ENCODE data around the gene SLC35D3.
"Not testable (repeated sequence)": the region's sequence is repeated elsewhere in the genome, so short reads cannot be mapped to it uniquely, and the experiment has no call there.

Gene SLC35D3

DNA sequence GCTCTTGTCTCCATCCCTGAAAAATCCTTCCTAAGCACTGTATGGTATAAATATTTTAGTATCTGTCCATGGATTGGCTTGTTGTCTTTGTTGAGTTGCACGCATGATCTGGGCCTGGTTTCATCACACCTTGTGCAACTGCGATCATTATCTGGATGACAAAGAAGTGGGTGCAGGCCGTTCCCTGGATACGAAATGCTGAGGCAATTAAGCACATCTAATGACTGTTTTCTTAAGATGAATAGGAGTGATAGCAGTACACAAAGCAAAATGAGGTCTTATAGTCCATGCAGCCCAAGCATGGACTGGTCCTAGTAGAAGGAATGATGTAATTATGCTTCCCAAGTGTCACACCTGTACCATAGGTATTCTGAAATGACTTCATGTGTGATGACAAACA, 47.8 kb downstream of the SLC35D3 start:
- no peaks in the 10 kb centered on the region for H3F3A ChIP-seq (ENCODE audit: control insufficient read depth, insufficient read depth)
- no peaks in the 10 kb centered on the region for H3K9me3 ChIP-seq (ENCODE audit: control insufficient read depth, insufficient read depth, low read length)
- no peaks in the 10 kb centered on the region for H3K27me3 ChIP-seq (ENCODE audit: control insufficient read depth, low read length)
- no peaks in the 10 kb centered on the region for H3K79me2 ChIP-seq (ENCODE audit: control insufficient read depth, low read length)
- no peaks in the 10 kb centered on the region for H3K36me3 ChIP-seq (ENCODE audit: control insufficient read depth, low read length)
- H3K4me2 ChIP-seq (ENCODE audit: low read length), result no peak overlapping the region
- TF ChIP-seq, protein P1, sequence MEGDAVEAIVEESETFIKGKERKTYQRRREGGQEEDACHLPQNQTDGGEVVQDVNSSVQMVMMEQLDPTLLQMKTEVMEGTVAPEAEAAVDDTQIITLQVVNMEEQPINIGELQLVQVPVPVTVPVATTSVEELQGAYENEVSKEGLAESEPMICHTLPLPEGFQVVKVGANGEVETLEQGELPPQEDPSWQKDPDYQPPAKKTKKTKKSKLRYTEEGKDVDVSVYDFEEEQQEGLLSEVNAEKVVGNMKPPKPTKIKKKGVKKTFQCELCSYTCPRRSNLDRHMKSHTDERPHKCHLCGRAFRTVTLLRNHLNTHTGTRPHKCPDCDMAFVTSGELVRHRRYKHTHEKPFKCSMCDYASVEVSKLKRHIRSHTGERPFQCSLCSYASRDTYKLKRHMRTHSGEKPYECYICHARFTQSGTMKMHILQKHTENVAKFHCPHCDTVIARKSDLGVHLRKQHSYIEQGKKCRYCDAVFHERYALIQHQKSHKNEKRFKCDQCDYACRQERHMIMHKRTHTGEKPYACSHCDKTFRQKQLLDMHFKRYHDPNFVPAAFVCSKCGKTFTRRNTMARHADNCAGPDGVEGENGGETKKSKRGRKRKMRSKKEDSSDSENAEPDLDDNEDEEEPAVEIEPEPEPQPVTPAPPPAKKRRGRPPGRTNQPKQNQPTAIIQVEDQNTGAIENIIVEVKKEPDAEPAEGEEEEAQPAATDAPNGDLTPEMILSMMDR (IDR thresholded peaks at IDR 0.05; ENCODE audit: low read depth, low read length, poor library complexity, severe bottlenecking), result no peak
- no peak for TF ChIP-seq EZH2phosphoT487 (IDR thresholded peaks at IDR 0.05; ENCODE audit: borderline replicate concordance, low read length)
- H3K27ac ChIP-seq (ENCODE audit: low read depth, low read length), result no peak overlapping the region
- H4K20me1 ChIP-seq (ENCODE audit: control insufficient read depth, insufficient read depth, low read depth, low read length), result no peaks in the 10 kb centered on the region
- no peaks in the 10 kb centered on the region for H3K9me2 ChIP-seq (replicated peaks; ENCODE audit: control insufficient read depth, low read length)
- no peaks in the 10 kb centered on the region for H3K4me1 ChIP-seq (ENCODE audit: control insufficient read depth, low read length)
- no peak overlapping the region for H3K4me3 ChIP-seq (ENCODE audit: low read length)

DNA sequence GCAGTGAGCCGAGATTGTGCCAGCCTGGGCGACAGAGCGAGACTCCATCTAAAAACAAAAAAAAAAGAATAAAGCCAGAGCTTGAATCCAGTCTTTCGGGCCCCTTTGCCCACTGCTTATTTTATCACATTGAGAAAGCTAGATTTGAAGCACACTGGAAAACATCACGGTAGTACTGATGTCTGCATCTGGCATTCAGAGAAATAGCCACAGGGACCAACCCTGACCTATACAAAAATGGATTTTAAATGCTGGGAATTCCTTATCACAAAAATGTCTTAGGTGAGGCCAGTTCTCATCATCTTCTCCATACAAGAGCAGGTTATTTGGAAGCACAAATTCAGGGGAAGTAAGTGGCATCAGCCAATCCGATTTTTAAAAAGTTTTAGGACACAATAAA, 49.5 kb downstream of the SLC35D3 start:
- H3K36me3 ChIP-seq (ENCODE audit: control insufficient read depth, low read length), result no peaks in the 10 kb centered on the region
- H3K4me1 ChIP-seq (ENCODE audit: control insufficient read depth, low read length), result no peaks in the 10 kb centered on the region
- no peaks in the 10 kb centered on the region for H4K20me1 ChIP-seq (ENCODE audit: control insufficient read depth, insufficient read depth, low read depth, low read length)
- H3K27ac ChIP-seq (ENCODE audit: low read depth, low read length), result no peak overlapping the region
- H3K79me2 ChIP-seq (ENCODE audit: control insufficient read depth, low read length), result no peaks in the 10 kb centered on the region
- no peaks in the 10 kb centered on the region for H3K27me3 ChIP-seq (ENCODE audit: control insufficient read depth, low read length)
- no peak overlapping the region for H3K4me2 ChIP-seq (ENCODE audit: low read length)
- TF ChIP-seq EZH2phosphoT487 (IDR thresholded peaks at IDR 0.05; ENCODE audit: borderline replicate concordance, low read length), result no peak
- TF ChIP-seq, protein P1 (IDR thresholded peaks at IDR 0.05; ENCODE audit: low read depth, low read length, poor library complexity, severe bottlenecking), result no peak
- no peak overlapping the region for H3K4me3 ChIP-seq (ENCODE audit: low read length)
- no peaks in the 10 kb centered on the region for H3F3A ChIP-seq (ENCODE audit: control insufficient read depth, insufficient read depth)
- H3K9me3 ChIP-seq (ENCODE audit: control insufficient read depth, insufficient read depth, low read length), result no peaks in the 10 kb centered on the region
- no peaks in the 10 kb centered on the region for H3K9me2 ChIP-seq (replicated peaks; ENCODE audit: control insufficient read depth, low read length)

DNA sequence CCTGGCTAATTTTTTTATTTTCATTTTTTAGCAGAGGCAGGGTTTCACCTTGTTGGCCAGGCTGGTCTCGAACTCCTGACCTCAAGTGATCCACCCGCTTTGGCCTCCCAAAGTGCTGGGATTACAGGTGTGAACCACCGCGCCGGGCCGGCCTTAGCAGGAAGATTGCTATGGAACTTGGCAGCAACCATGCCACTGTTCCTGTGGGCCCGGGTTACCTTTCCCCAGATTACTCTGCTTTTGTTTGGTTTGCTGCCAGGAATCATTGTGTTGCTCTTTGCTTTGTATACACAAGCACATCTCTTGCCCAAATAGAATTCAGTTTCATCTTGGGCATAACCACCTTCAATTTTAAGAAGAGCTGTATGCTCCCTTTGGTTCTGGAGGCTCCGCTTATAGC, 51.7 kb downstream of the SLC35D3 start:
- not testable (repeated sequence) for H3K4me2 ChIP-seq (ENCODE audit: low read length); H3K9me3 ChIP-seq (ENCODE audit: control insufficient read depth, insufficient read depth, low read length); H3K4me3 ChIP-seq (ENCODE audit: low read length); H3F3A ChIP-seq (ENCODE audit: control insufficient read depth, insufficient read depth); H4K20me1 ChIP-seq (ENCODE audit: control insufficient read depth, insufficient read depth, low read depth, low read length); H3K79me2 ChIP-seq (ENCODE audit: control insufficient read depth, low read length); H3K9me2 ChIP-seq (replicated peaks; ENCODE audit: control insufficient read depth, low read length); H3K4me1 ChIP-seq (ENCODE audit: control insufficient read depth, low read length); H3K27ac ChIP-seq (ENCODE audit: low read depth, low read length); H3K36me3 ChIP-seq (ENCODE audit: control insufficient read depth, low read length); H3K27me3 ChIP-seq (ENCODE audit: control insufficient read depth, low read length)
